Keratinocyte (primary cell): ENCODE measurements around the gene PTPMT1. TPM values are rescaled to one million over a fixed set of nuclear protein-coding genes. Genes with fewer than 3 reads are reported as not detected.

Experiments used
- DNase-seq: peaks from one replicate; pipeline ENCODE4 v3.0.0-alpha.2; 2011; ENCODE audit warnings: low read depth, missing footprints, low spot score
- FAIRE-seq: peaks from 2 replicates; lab custom pipeline; 2011; peaks lifted over from hg19 to GRCh38; lab: Jason Lieb, UNC
- H2AFZ ChIP-seq: 2 replicates; pipeline ENCODE4 v1.6.0; 2012; ENCODE audit warnings: low read length, control low read depth, inconsistent platforms; ENCODE audit not compliant: control insufficient read depth
- H3K27ac ChIP-seq: 2 replicates; pipeline ENCODE4 v1.5.1; 2011; ENCODE audit warnings: low read length; ENCODE audit not compliant: control insufficient read depth, insufficient read depth
- H3K27me3 ChIP-seq: 3 replicates; pipeline ENCODE4 v1.6.0; 2011; ENCODE audit warnings: low read length; ENCODE audit not compliant: control insufficient read depth, insufficient read depth; ENCODE audit errors: extremely low read depth
- H3K36me3 ChIP-seq, 2 experiments: 2 replicates in 1 of 2; 3 replicates in 1 of 2; pipeline ENCODE4 v1.5.1; 2011; ENCODE audit warnings: low read length in 2 of 2, mild to moderate bottlenecking in 1 of 2; ENCODE audit not compliant: control insufficient read depth in 2 of 2, insufficient read depth in 2 of 2; ENCODE audit errors: extremely low read depth in 1 of 2
- H3K4me1 ChIP-seq: 3 replicates; pipeline ENCODE4 v1.5.1; 2011; ENCODE audit warnings: low read length; ENCODE audit not compliant: control insufficient read depth, insufficient read depth; ENCODE audit errors: extremely low read depth
- H3K4me2 ChIP-seq: 3 replicates; pipeline ENCODE4 v1.6.0; 2011; ENCODE audit warnings: low read depth, low read length; ENCODE audit not compliant: control insufficient read depth, insufficient read depth; ENCODE audit errors: extremely low read depth
- H3K4me3 ChIP-seq, 3 experiments: fragments of 200-600 bp in 1 of 3; sonication (generic) in 1 of 3; 2 replicates in 2 of 3; 3 replicates in 1 of 3; pipeline ENCODE4 v1.5.1; 2011 to 2016; ENCODE audit warnings: low read length in 3 of 3, mild to moderate bottlenecking in 3 of 3, control low read depth in 2 of 3, inconsistent platforms in 1 of 3, low read depth in 1 of 3, mixed read lengths in 1 of 3, mixed run types in 1 of 3, moderate library complexity in 1 of 3; ENCODE audit not compliant: control insufficient read depth in 2 of 3, insufficient read depth in 2 of 3; ENCODE audit errors: extremely low read depth in 1 of 3
- H3K79me2 ChIP-seq: 2 replicates; pipeline ENCODE4 v1.6.0; 2012; ENCODE audit warnings: low read length; ENCODE audit not compliant: control insufficient read depth, insufficient read depth
- H3K9ac ChIP-seq: 3 replicates; pipeline ENCODE4 v1.6.0; 2011; ENCODE audit warnings: low read length; ENCODE audit not compliant: control insufficient read depth, insufficient read depth; ENCODE audit errors: extremely low read depth
- H3K9me1 ChIP-seq: 3 replicates; pipeline ENCODE4 v1.6.0; 2011; ENCODE audit warnings: low read length; ENCODE audit not compliant: control insufficient read depth, insufficient read depth; ENCODE audit errors: extremely low read depth
- H3K9me3 ChIP-seq: 2 replicates; pipeline ENCODE4 v1.5.1; 2012; ENCODE audit warnings: low read depth, low read length; ENCODE audit not compliant: control insufficient read depth
- H4K20me1 ChIP-seq: 3 replicates; pipeline ENCODE4 v1.6.0; 2011; ENCODE audit warnings: low read length; ENCODE audit not compliant: control insufficient read depth, insufficient read depth; ENCODE audit errors: extremely low read depth
- EZH2 ChIP-seq: IDR thresholded peaks from one replicate; pipeline ENCODE4 v1.6.1; 2012; ENCODE audit warnings: inconsistent platforms, mild to moderate bottlenecking, low read length, moderate library complexity
- dilution Hi-C: fragments of 300-500 bp; cut with MboI; formaldehyde crosslinking; loops from one replicate; pipeline ENCODE4 v1.7.0; 2020; ENCODE audit warnings: low sequenced_read_pairs; ENCODE audit not compliant: extremely low pct_ligation_motif_present
- polyA plus RNA-seq, 5 experiments: library from polyadenylated mRNA; depleted of rRNA in 3 of 5; stranded (reverse) in 3 of 5; stranded (forward) in 1 of 5; unstranded in 1 of 5; fragments of >200 nt; gene quantifications; 1 replicate in 1 of 5; 2 replicates in 3 of 5; 3 replicates in 1 of 5; pipeline versions ENCODE4 v1.2.1 to v1.2.3, GENCODE V29; 2011 to 2012; ENCODE audit warnings: missing spikeins in 2 of 5, low read depth in 1 of 5, low replicate concordance in 1 of 5
- TF ChIP-seq, protein P1 (sequence below), 3 experiments: IDR thresholded peaks in 1 of 3; conservative IDR thresholded peaks in 1 of 3; optimal IDR thresholded peaks in 1 of 3; 2 replicates in 2 of 3; 3 replicates in 1 of 3; pipeline versions ENCODE3 to v1.5.1; 2011; ENCODE audit warnings: low read length in 3 of 3, mild to moderate bottlenecking in 3 of 3, moderate library complexity in 2 of 3, control low read depth in 1 of 3, inconsistent platforms in 1 of 3; ENCODE audit not compliant: insufficient read depth in 2 of 3; ENCODE audit errors: extremely low read depth in 1 of 3

Gene PTPMT1
- polyA plus RNA-seq, 1 donor (not counting 4 experiments of a cell fraction or from before 2014, with no cell fraction given) = 64.9 TPM

DNA sequence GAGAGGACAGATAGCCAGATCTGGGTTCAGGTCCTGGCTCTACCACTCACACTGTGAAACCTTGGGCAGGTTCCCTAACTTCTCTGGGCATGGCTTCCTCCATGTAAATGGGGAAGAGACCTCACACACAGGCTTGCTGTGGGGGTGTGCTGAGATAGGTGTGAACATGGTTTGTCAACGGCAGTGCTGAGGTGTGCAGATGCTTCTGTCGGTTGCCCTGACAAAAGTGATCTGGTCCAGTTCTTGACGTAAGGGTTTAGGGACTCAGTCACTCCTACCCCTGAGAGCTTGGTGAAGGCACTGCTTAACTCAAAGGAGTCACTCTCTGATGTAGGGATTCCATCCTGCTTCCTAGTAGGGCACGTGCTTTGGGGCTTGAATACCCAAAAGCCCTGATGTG lies 26.9 kb downstream of the PTPMT1 start:
- Histone ChIP-seq H3K9ac (no peak overlapping the region), H3K4me3 (no peak overlapping the region), H3K9me1 (no peaks in the 10 kb centered on the region), H3K79me2 (no peaks in the 10 kb centered on the region), H3K4me2 (no peak overlapping the region), H4K20me1 (peaks cover 3% of the 10 kb centered on the region), H3K9me3 (no peaks in the 10 kb centered on the region), H2AFZ (no peak overlapping the region), H3K27ac (no peak overlapping the region), H3K36me3 (no peaks in the 10 kb centered on the region), H3K27me3 (peaks cover 66% of the 10 kb centered on the region), H3K4me1 (peaks cover 3% of the 10 kb centered on the region)
- FAIRE-seq (no peak), DNase-seq (no peak)
- dilution Hi-C loops = no loop called here
- TF ChIP-seq, protein P1, sequence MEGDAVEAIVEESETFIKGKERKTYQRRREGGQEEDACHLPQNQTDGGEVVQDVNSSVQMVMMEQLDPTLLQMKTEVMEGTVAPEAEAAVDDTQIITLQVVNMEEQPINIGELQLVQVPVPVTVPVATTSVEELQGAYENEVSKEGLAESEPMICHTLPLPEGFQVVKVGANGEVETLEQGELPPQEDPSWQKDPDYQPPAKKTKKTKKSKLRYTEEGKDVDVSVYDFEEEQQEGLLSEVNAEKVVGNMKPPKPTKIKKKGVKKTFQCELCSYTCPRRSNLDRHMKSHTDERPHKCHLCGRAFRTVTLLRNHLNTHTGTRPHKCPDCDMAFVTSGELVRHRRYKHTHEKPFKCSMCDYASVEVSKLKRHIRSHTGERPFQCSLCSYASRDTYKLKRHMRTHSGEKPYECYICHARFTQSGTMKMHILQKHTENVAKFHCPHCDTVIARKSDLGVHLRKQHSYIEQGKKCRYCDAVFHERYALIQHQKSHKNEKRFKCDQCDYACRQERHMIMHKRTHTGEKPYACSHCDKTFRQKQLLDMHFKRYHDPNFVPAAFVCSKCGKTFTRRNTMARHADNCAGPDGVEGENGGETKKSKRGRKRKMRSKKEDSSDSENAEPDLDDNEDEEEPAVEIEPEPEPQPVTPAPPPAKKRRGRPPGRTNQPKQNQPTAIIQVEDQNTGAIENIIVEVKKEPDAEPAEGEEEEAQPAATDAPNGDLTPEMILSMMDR (optimal IDR thresholded peaks at IDR 0.05 in 1 of 3, IDR thresholded peaks at IDR 0.05 in 1 of 3, conservative IDR thresholded peaks at IDR 0.05 in 1 of 3; ENCODE audit: extremely low read depth in 1 of 3, insufficient read depth in 2 of 3, low read length in 3 of 3) = no peak
- no peak for TF ChIP-seq EZH2

DNA sequence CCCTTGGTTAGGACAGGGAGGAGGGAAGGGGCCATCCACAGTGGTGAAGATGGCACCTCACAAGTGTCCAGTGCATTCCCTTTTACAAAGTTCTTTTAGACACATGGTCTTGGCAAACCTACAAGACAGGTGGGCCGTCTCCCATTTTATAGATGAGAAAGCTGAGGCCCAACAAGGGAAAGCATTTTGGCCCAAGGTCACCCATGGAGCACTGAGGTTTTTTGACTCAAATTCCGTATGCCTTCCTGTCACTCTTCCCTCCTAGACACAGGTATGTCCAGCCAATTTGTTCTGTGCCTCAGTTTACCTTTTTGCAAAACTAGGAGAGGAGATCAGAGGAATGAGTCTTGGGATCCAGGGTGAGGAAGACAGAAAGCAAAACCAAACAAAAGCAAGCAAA lies 27.6 kb downstream of the PTPMT1 start:
- DNase-seq (no peak), FAIRE-seq (no peak)
- Histone ChIP-seq H3K4me2 (no peak overlapping the region), H3K36me3 (no peaks in the 10 kb centered on the region), H3K9me1 (no peaks in the 10 kb centered on the region), H3K9ac (no peak overlapping the region), H3K79me2 (no peaks in the 10 kb centered on the region), H3K4me3 (no peak overlapping the region), H2AFZ (no peak overlapping the region), H3K27ac (no peak overlapping the region), H3K4me1 (peaks cover 3% of the 10 kb centered on the region), H3K9me3 (no peaks in the 10 kb centered on the region), H4K20me1 (peaks cover 3% of the 10 kb centered on the region), H3K27me3 (peaks cover 66% of the 10 kb centered on the region)
- no peak for TF ChIP-seq EZH2
- TF ChIP-seq, protein P1 (optimal IDR thresholded peaks at IDR 0.05 in 1 of 3, IDR thresholded peaks at IDR 0.05 in 1 of 3, conservative IDR thresholded peaks at IDR 0.05 in 1 of 3; ENCODE audit: extremely low read depth in 1 of 3, insufficient read depth in 2 of 3, low read length in 3 of 3) = no peak
- dilution Hi-C loops = no loop called here
